IMR-90 (cell line): ENCODE measurements around the gene CRTC1. TPM values are rescaled to one million over a fixed set of nuclear protein-coding genes. Genes with fewer than 3 reads are reported as not detected.

Source experiments
- ATAC-seq: fragments of 200-7000 bp; cut with Tn5 transposase; 2 replicates; pipeline ENCODE4 v1.9.1; 2020; ENCODE audit warnings: low read depth, mild to moderate bottlenecking, moderate library complexity
- BruUV-seq: library from RNA; stranded (reverse); fragments of 400-500 nt; replicated peaks from 2 replicates; lab custom pipeline; 2021; lab: Mats Ljungman, UMichigan
- CTCF ChIA-PET: fragments of 300-600 bp; formaldehyde crosslinking; extraction: SDS; loops from one replicate; lab custom pipeline; 2021; ENCODE audit warnings: antibody characterized with exemption; lab: Yijun Ruan, JAX
- POLR2A ChIA-PET: fragments of 300-600 bp; sonication (Branson Sonifier 250); formaldehyde crosslinking; loops from one replicate; lab custom pipeline; 2022; ENCODE audit warnings: antibody characterized with exemption; ENCODE audit not compliant: unreplicated experiment; lab: Charles Lee
- DNase-seq: peaks from one replicate; pipeline ENCODE4 v3.0.0; 2013
- H2AFZ ChIP-seq: replicated peaks from 2 replicates; pipeline ENCODE3; 2013; ENCODE audit warnings: low read length, mild to moderate bottlenecking; ENCODE audit not compliant: poor library complexity
- H2AK5ac ChIP-seq: 2 replicates; pipeline ENCODE4 v1.6.1; 2013; ENCODE audit warnings: low read depth, low read length, inconsistent platforms
- H2AK9ac ChIP-seq: replicated peaks from 2 replicates; pipeline ENCODE3; 2013; ENCODE audit warnings: mild to moderate bottlenecking, low read depth, low read length, moderate library complexity; ENCODE audit not compliant: poor library complexity
- H2BK120ac ChIP-seq: 2 replicates; pipeline ENCODE4 v1.6.1; 2013; ENCODE audit warnings: low read depth, low read length, inconsistent platforms
- H2BK15ac ChIP-seq: 3 replicates; pipeline ENCODE4 v1.6.1; 2013; ENCODE audit warnings: low read depth, low read length, inconsistent platforms
- H2BK20ac ChIP-seq: 2 replicates; pipeline ENCODE4 v1.6.1; 2013; ENCODE audit warnings: low read depth, mild to moderate bottlenecking, inconsistent platforms, low read length, moderate library complexity
- H2BK5ac ChIP-seq: 2 replicates; pipeline ENCODE4 v1.6.1; 2013; ENCODE audit warnings: mild to moderate bottlenecking, low read depth, low read length, inconsistent platforms; ENCODE audit not compliant: poor library complexity, severe bottlenecking
- H3K14ac ChIP-seq: replicated peaks from 2 replicates; pipeline ENCODE4 v1.6.1; 2013; ENCODE audit warnings: low read depth, low read length, inconsistent platforms
- H3K18ac ChIP-seq: 2 replicates; pipeline ENCODE4 v1.6.1; 2013; ENCODE audit warnings: low read depth, low read length, control low read depth
- H3K23ac ChIP-seq: 2 replicates; pipeline ENCODE4 v1.6.1; 2013; ENCODE audit warnings: low read depth, low read length, inconsistent platforms
- H3K27ac ChIP-seq: 2 replicates; pipeline ENCODE4 v1.5.1; 2013; ENCODE audit warnings: mild to moderate bottlenecking, control low read depth, low read length; ENCODE audit not compliant: insufficient read depth
- H3K27me3 ChIP-seq: 2 replicates; pipeline ENCODE4 v1.6.1; 2013; ENCODE audit warnings: low read length; ENCODE audit not compliant: control insufficient read depth, insufficient read depth
- H3K36me3 ChIP-seq: 2 replicates; pipeline ENCODE4 v1.6.1; 2013; ENCODE audit warnings: low read length, mixed read lengths; ENCODE audit not compliant: control insufficient read depth, insufficient read depth
- H3K4ac ChIP-seq: 2 replicates; pipeline ENCODE4 v1.6.1; 2013; ENCODE audit warnings: low read depth, low read length, inconsistent platforms
- H3K4me1 ChIP-seq: 2 replicates; pipeline ENCODE4 v1.6.1; 2013; ENCODE audit warnings: low read length, mixed read lengths; ENCODE audit not compliant: control insufficient read depth, insufficient read depth
- H3K4me2 ChIP-seq: 2 replicates; pipeline ENCODE4 v1.6.1; 2013; ENCODE audit warnings: low read depth, mild to moderate bottlenecking, control low read depth, low read length, moderate library complexity
- H3K4me3 ChIP-seq: 2 replicates; pipeline ENCODE4 v1.5.1; 2013; ENCODE audit warnings: low read depth, mild to moderate bottlenecking, control low read depth, low read length, moderate library complexity; ENCODE audit not compliant: insufficient read depth
- H3K56ac ChIP-seq: 2 replicates; pipeline ENCODE4 v1.6.1; 2013; ENCODE audit warnings: low read length, inconsistent platforms; ENCODE audit not compliant: insufficient read depth; ENCODE audit errors: extremely low read depth
- H3K79me1 ChIP-seq, 2 experiments: 2 replicates each; pipeline ENCODE4 v1.6.1; 2013; ENCODE audit warnings: low read length in 2 of 2, inconsistent platforms in 1 of 2, low read depth in 1 of 2
- H3K9ac ChIP-seq: 2 replicates; pipeline ENCODE4 v1.6.1; 2013; ENCODE audit warnings: low read depth, low read length, control low read depth
- H3K9me1 ChIP-seq: 2 replicates; pipeline ENCODE4 v1.6.1; 2013; ENCODE audit warnings: low read length, inconsistent platforms; ENCODE audit not compliant: insufficient read depth
- H3K9me3 ChIP-seq: 2 replicates; pipeline ENCODE4 v1.6.1; 2013; ENCODE audit warnings: low read length; ENCODE audit not compliant: control insufficient read depth, insufficient read depth
- H4K20me1 ChIP-seq: 2 replicates; pipeline ENCODE4 v1.6.1; 2013; ENCODE audit warnings: low read length, inconsistent platforms; ENCODE audit not compliant: insufficient read depth
- H4K5ac ChIP-seq: 2 replicates; pipeline ENCODE4 v1.6.1; 2013; ENCODE audit warnings: mild to moderate bottlenecking, low read depth, low read length, control low read depth
- H4K8ac ChIP-seq, 2 experiments: 2 replicates each; pipeline ENCODE4 v1.6.1; 2013; ENCODE audit warnings: low read depth in 2 of 2, low read length in 2 of 2, control low read depth in 1 of 2, inconsistent platforms in 1 of 2
- H4K91ac ChIP-seq: 2 replicates; pipeline ENCODE4 v1.6.1; 2013; ENCODE audit warnings: low read depth, low read length, inconsistent platforms; ENCODE audit not compliant: insufficient read depth
- BHLHE40 ChIP-seq: fragments of 150-350 bp; IDR thresholded peaks from 2 replicates; pipeline ENCODE4 v1.6.1; 2016; ENCODE audit warnings: mild to moderate bottlenecking, low read depth, low read length
- CEBPB ChIP-seq: IDR thresholded peaks from 2 replicates; pipeline ENCODE4 v1.6.1; 2012; ENCODE audit warnings: low read depth, low read length, improper control_type of control experiment
- CHD1 ChIP-seq: IDR thresholded peaks from 2 replicates; pipeline ENCODE4 v1.6.1; 2012; ENCODE audit warnings: low read depth, low read length, improper control_type of control experiment
- FOS ChIP-seq: fragments of 150-350 bp; IDR thresholded peaks from 2 replicates; pipeline ENCODE4 v1.6.1; 2016; ENCODE audit warnings: low read depth, low read length
- MAFK ChIP-seq: IDR thresholded peaks from 2 replicates; pipeline ENCODE4 v1.6.1; 2012; ENCODE audit warnings: low read depth, low read length, improper control_type of control experiment
- MAZ ChIP-seq: IDR thresholded peaks from 2 replicates; pipeline ENCODE4 v1.6.1; 2012; ENCODE audit warnings: low read depth, mild to moderate bottlenecking, low read length, improper control_type of control experiment, moderate library complexity, borderline replicate concordance
- MXI1 ChIP-seq: IDR thresholded peaks from 2 replicates; pipeline ENCODE4 v1.6.1; 2012; ENCODE audit warnings: low read depth, mild to moderate bottlenecking, low read length, moderate library complexity, borderline replicate concordance
- NFE2L2 ChIP-seq: fragments of 150-350 bp; IDR thresholded peaks from 2 replicates; pipeline ENCODE4 v1.6.1; 2016; ENCODE audit warnings: low read depth, mild to moderate bottlenecking, low read length
- POLR2A ChIP-seq: IDR thresholded peaks from 2 replicates; pipeline ENCODE4 v1.6.1; 2012; ENCODE audit warnings: mild to moderate bottlenecking, low read depth, low read length
- RAD21 ChIP-seq: IDR thresholded peaks from 2 replicates; pipeline ENCODE4 v1.6.1; 2012; ENCODE audit warnings: low read length, improper control_type of control experiment
- RCOR1 ChIP-seq: IDR thresholded peaks from 2 replicates; pipeline ENCODE4 v1.6.1; 2012; ENCODE audit warnings: mild to moderate bottlenecking, low read length, improper control_type of control experiment; ENCODE audit not compliant: insufficient replicate concordance
- RFX5 ChIP-seq: IDR thresholded peaks from 2 replicates; pipeline ENCODE4 v1.8.0; 2012; ENCODE audit warnings: low read depth, mild to moderate bottlenecking, low read length, moderate library complexity
- SMC3 ChIP-seq: fragments of 150-350 bp; IDR thresholded peaks from 2 replicates; pipeline ENCODE4 v1.6.1; 2016; ENCODE audit warnings: low read depth, mild to moderate bottlenecking, antibody characterized with exemption, low read length, moderate library complexity
- WGBS, 2 experiments: methylation state at CpG; one replicate each; pipeline versions ENCODE4 v1.1.5 to v1.1.7; 2013; ENCODE audit warnings: missing lambda C conversion rate in 2 of 2; ENCODE audit not compliant: insufficient read length in 1 of 2; ENCODE audit errors: extremely low coverage in 2 of 2; 5-methylcytosine and 5-hydroxymethylcytosine counted together
- dilution Hi-C: fragments of 300-500 bp; cut with HindIII; formaldehyde crosslinking; loops from one replicate; pipeline ENCODE4 v1.14.3; 2018; ENCODE audit warnings: low sequenced_read_pairs; ENCODE audit not compliant: unreplicated experiment
- in situ Hi-C: fragments of 300-500 bp; cut with MboI; formaldehyde crosslinking; loops from 3 replicates; pipeline ENCODE4 v1.14.3; 2019; ENCODE audit warnings: low sequenced_read_pairs, inconsistent platforms, mixed read lengths
- intact Hi-C: fragments of 100-400 bp; cut with micrococcal nuclease; formaldehyde crosslinking; loops from 2 replicates; pipeline ENCODE4 v1.10.0; 2022
- polyA plus RNA-seq, 3 experiments: library from polyadenylated mRNA; depleted of rRNA; stranded (reverse); fragments of >200 nt; gene quantifications; 2 replicates each; pipeline ENCODE4 v1.2.3, GENCODE V29; 2012; ENCODE audit warnings: low replicate concordance in 1 of 3
- total RNA-seq: library from RNA; depleted of rRNA; stranded (reverse); fragments of >200 nt; gene quantifications from 2 replicates; pipeline ENCODE4 v1.2.3, GENCODE V29; 2012
- TF ChIP-seq, protein P1 (sequence below): conservative IDR thresholded peaks from 2 replicates; pipeline ENCODE4 v1.5.1; 2012; ENCODE audit warnings: mild to moderate bottlenecking, low read depth, low read length, improper control_type of control experiment
- TF ChIP-seq, protein P2 (sequence below): fragments of 150-350 bp; IDR thresholded peaks from 2 replicates; pipeline ENCODE4 v1.6.1; 2016; ENCODE audit warnings: low read depth, mild to moderate bottlenecking, low read length, moderate library complexity, borderline replicate concordance
- TF ChIP-seq, protein P3 (sequence below): fragments of 150-350 bp; IDR thresholded peaks from 2 replicates; pipeline ENCODE4 v1.6.1; 2017; ENCODE audit warnings: mild to moderate bottlenecking, antibody characterized with exemption, low read length, low read depth

The CRTC1 gene
- total and polyA plus RNA-seq, 2 of the 4 experiments (the other 2 are of a cell fraction) = 0.18 to 5.7 TPM

DNA sequence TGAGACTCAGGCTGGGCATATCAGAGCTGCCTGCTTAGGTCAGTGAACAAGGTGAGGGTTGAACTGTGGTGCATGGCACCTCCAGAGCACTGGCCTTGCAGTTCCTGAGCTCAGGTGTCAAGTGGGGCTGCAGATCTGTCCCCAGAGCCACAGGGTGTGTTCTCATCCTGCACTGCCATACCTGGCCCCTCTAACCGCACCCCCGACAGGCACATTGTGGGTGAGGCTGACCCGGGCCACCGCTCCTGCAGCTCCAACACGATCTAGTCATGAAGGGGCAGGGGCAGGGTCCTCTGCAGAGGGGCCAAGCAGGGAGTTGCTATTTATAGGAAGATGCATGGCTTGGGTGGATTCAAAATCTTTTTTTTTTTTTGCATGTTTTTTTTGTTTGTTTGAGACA lies 16.7 kb upstream of the CRTC1 start:
- H3K14ac ChIP-seq = no peak overlapping the region
- H4K5ac ChIP-seq = no peak overlapping the region
- DNase-seq (no peak), ATAC-seq (no peak)
- no peak overlapping the region for H2BK5ac ChIP-seq
- H3K56ac ChIP-seq = no peak overlapping the region
- H3K18ac ChIP-seq = no peak overlapping the region
- H3K4me3 ChIP-seq = no peak overlapping the region
- CTCF ChIA-PET = no interaction called here
- H3K9me1 ChIP-seq = peaks cover 9% of the 10 kb centered on the region
- H4K91ac ChIP-seq = no peak overlapping the region
- no peak overlapping the region for H2BK20ac ChIP-seq
- H3K23ac ChIP-seq = no peak overlapping the region
- H3K4me1 ChIP-seq = peaks cover 17% of the 10 kb centered on the region
- no peak overlapping the region for H3K4me2 ChIP-seq
- POLR2A ChIA-PET = no interaction called here
- H3K4ac ChIP-seq = no peak overlapping the region
- H2AK9ac ChIP-seq = no peak overlapping the region
- dilution Hi-C loops (no loop called here), intact Hi-C loops (no loop called here), in situ Hi-C loops (no loop called here)
- peaks cover 19 to 27% of the 10 kb centered on the region in 2 experiments; a peak in 3 of 4 replicates for H3K79me1 ChIP-seq
- WGBS, 2 experiments = 90% methylated on average over 5 of the region's 5 CpGs; no CpG with 5 or more reads in 1 of the 2 experiments
- no peak overlapping the region for H2BK15ac ChIP-seq
- H3K27me3 ChIP-seq = no peaks in the 10 kb centered on the region
- H2BK120ac ChIP-seq = no peak overlapping the region
- peaks cover 8% of the 10 kb centered on the region; the same call in 1 of the 2 replicates for H4K20me1 ChIP-seq
- no peak overlapping the region for H4K8ac ChIP-seq
- BruUV-seq = no TSS peak
- H3K9me3 ChIP-seq = no peaks in the 10 kb centered on the region
- no peak overlapping the region for H2AFZ ChIP-seq
- no peak overlapping the region for H3K27ac ChIP-seq
- H3K36me3 ChIP-seq = peaks cover 26% of the 10 kb centered on the region
- H2AK5ac ChIP-seq = no peak overlapping the region
- TF ChIP-seq MAZ (no peak), FOS (no peak), MAFK (no peak), MXI1 (no peak), RAD21 (no peak), CHD1 (no peak), POLR2A (no peak), SMC3 (no peak), CEBPB (no peak), RCOR1 (no peak), RFX5 (no peak), NFE2L2 (no peak), BHLHE40 (no peak)
- TF ChIP-seq, protein P1, sequence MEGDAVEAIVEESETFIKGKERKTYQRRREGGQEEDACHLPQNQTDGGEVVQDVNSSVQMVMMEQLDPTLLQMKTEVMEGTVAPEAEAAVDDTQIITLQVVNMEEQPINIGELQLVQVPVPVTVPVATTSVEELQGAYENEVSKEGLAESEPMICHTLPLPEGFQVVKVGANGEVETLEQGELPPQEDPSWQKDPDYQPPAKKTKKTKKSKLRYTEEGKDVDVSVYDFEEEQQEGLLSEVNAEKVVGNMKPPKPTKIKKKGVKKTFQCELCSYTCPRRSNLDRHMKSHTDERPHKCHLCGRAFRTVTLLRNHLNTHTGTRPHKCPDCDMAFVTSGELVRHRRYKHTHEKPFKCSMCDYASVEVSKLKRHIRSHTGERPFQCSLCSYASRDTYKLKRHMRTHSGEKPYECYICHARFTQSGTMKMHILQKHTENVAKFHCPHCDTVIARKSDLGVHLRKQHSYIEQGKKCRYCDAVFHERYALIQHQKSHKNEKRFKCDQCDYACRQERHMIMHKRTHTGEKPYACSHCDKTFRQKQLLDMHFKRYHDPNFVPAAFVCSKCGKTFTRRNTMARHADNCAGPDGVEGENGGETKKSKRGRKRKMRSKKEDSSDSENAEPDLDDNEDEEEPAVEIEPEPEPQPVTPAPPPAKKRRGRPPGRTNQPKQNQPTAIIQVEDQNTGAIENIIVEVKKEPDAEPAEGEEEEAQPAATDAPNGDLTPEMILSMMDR = no peak
- TF ChIP-seq, protein P2, sequence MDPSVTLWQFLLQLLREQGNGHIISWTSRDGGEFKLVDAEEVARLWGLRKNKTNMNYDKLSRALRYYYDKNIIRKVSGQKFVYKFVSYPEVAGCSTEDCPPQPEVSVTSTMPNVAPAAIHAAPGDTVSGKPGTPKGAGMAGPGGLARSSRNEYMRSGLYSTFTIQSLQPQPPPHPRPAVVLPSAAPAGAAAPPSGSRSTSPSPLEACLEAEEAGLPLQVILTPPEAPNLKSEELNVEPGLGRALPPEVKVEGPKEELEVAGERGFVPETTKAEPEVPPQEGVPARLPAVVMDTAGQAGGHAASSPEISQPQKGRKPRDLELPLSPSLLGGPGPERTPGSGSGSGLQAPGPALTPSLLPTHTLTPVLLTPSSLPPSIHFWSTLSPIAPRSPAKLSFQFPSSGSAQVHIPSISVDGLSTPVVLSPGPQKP = no peak
- TF ChIP-seq, protein P3, sequence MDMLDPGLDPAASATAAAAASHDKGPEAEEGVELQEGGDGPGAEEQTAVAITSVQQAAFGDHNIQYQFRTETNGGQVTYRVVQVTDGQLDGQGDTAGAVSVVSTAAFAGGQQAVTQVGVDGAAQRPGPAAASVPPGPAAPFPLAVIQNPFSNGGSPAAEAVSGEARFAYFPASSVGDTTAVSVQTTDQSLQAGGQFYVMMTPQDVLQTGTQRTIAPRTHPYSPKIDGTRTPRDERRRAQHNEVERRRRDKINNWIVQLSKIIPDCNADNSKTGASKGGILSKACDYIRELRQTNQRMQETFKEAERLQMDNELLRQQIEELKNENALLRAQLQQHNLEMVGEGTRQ = no peak
- H3K9ac ChIP-seq = no peak overlapping the region
